Heart right ventricle (tissue), 16 donors: ENCODE data around the gene AZI2. TPM values are rescaled to one million over a fixed set of nuclear protein-coding genes. Genes with fewer than 3 reads are reported as not detected.

ENCODE experiments used
- ATAC-seq, 8 donors: fragments of 200-7000 bp; cut with Tn5 transposase; one replicate each; pipeline ENCODE4 v1.9.1; 2020; ENCODE audit warnings: mild to moderate bottlenecking in 8 of 8, moderate library complexity in 8 of 8, moderate number of reproducible peaks in 1 of 8
- DNase-seq, 2 donors: peaks; one replicate each; pipeline ENCODE4 v3.0.0-alpha.2; 2020
- H3K27ac ChIP-seq, 10 donors: fragments of 200-600 bp; sonication (generic) in 2 of 10; one replicate each; pipeline versions ENCODE4 v1.5.0 to v1.8.0; 2020 to 2022; ENCODE audit warnings: mild to moderate bottlenecking in 3 of 10
- H3K27me3 ChIP-seq, 7 donors: fragments of 200-600 bp; one replicate each; pipeline ENCODE4 v1.8.0; 2021 to 2022; ENCODE audit warnings: mild to moderate bottlenecking in 2 of 7
- H3K36me3 ChIP-seq, 9 donors: fragments of 200-600 bp; sonication (generic) in 1 of 9; one replicate each; pipeline versions ENCODE4 v1.5.0 to v1.8.0; 2020 to 2022; ENCODE audit warnings: mild to moderate bottlenecking in 2 of 9
- H3K4me1 ChIP-seq, 9 donors: fragments of 200-600 bp; sonication (generic) in 1 of 9; one replicate each; pipeline versions ENCODE4 v1.5.0 to v1.8.0; 2020 to 2022; ENCODE audit warnings: mild to moderate bottlenecking in 4 of 9
- H3K4me3 ChIP-seq, 10 donors: fragments of 200-600 bp; sonication (generic) in 2 of 10; one replicate each; pipeline versions ENCODE4 v1.5.0 to v1.8.0; 2020 to 2022; ENCODE audit warnings: mild to moderate bottlenecking in 7 of 10, moderate library complexity in 2 of 10
- H3K9me3 ChIP-seq, 11 donors: fragments of 200-600 bp in 10 of 11; sonication (generic) in 2 of 11; one replicate each; pipeline versions ENCODE4 v1.5.0 to v1.8.0; 2013 to 2022; ENCODE audit warnings: mild to moderate bottlenecking in 2 of 11, control low read depth in 1 of 11, moderate library complexity in 1 of 11
- CTCF ChIP-seq, 9 donors: fragments of 200-600 bp; sonication (generic) in 2 of 9; IDR thresholded peaks; one replicate each; pipeline versions ENCODE4 v1.5.0 to v1.8.0; 2021 to 2022; ENCODE audit warnings: antibody characterized with exemption in 9 of 9, mild to moderate bottlenecking in 5 of 9, moderate library complexity in 1 of 9
- WGBS, 2 donors: extraction: QIAGEN DNeasy Blood & Tissue Kit; methylation state at CpG; one replicate each; pipeline ENCODE4 v1.1.7; 2013; ENCODE audit warnings: inconsistent platforms in 1 of 2; 5-methylcytosine and 5-hydroxymethylcytosine counted together
- intact Hi-C, 10 donors: fragments of 100-400 bp; cut with DNase I; formaldehyde crosslinking; loops; one replicate each; pipeline versions ENCODE4 v1.11.1 to v1.14.2; 2022
- polyA plus RNA-seq, 2 donors: library from polyadenylated mRNA; stranded (reverse); fragments of 200-250 nt; gene quantifications; one replicate each; pipeline ENCODE4 v1.2.3, GENCODE V29; 2013
- total RNA-seq, 10 donors: library from RNA; stranded (reverse); fragmentation: NEBNext Ultra II Directional in 3 of 10; extraction: Animal tissue kit (Norgen Biotek cat#: 25700) in 3 of 10; gene quantifications; one replicate each; pipeline versions ENCODE4 v1.2.1 to v1.2.4, GENCODE V29; 2021 to 2023
- donor health status: Arrhythmogenic right ventricular cardiomyopathy.
- donor health status: ischemic (EF 13 %, LVEDD 7.1; RV severe dilation, severe dysfunction).
- donor health status: healthy with polysubstance abuse.
- donor health status: DM: no; HTN: yes; CAD: no.
- donor health status: DM: no; HTN: no; CAD: no.
- donor health status: ischemic (EF 25% LVEDD 6.9; RV normal size, moderate dysfunction).
- donor health status: ischemic (EF 25% LVEDD 5.7; RV mildly dilated, moderate dysfunction).
- donor health status: healthy.
- donor health status: DM: yes; HTN: yes; CAD: no.
- donor health status: Ischemic cardiomyopathy.
- donor health status: ischemic (EF 35%, LVEDD 5.7; RV mildly dilated, moderate dysfunction).
- donor health status: nonischemic (EF 11% LVEDD 7.7; RV severe dilation, severe dysfunction).
- donor health status: DM: yes; HTN: yes; CAD: no.
- donor health status: PGD.
- donor health status: ischemic (EF 29% LVEDD 5.4; RV normal size, mild dysfunction).
- donor health status: nonischemic (EF 23%, LVEDD 6.1; RV moderate dilation, normal function).

The AZI2 gene
- total and polyA plus RNA-seq, 12 donors, result 19.6 to 42.8 (median 35.0) TPM

- Histone ChIP-seq H3K9me3 (no peaks in the 10 kb centered on the region), H3K36me3 (no peaks in the 10 kb centered on the region), H3K4me3 (no peak overlapping the region), H3K27ac (no peak overlapping the region), H3K4me1 (no peaks in the 10 kb centered on the region), H3K27me3 (no peaks in the 10 kb centered on the region)
- WGBS, 2 donors, result 86 to 87% methylated on average over 3 of the region's 3 CpGs
- intact Hi-C loops, result no loop called here
- DNase-seq (no peak), ATAC-seq (no peak)
- no peak for TF ChIP-seq CTCF (IDR thresholded peaks at IDR 0.05)
These were observed 40.4 kb downstream of the AZI2 start for GRCh38 chr3:28308196-28308595.

- Histone ChIP-seq H3K9me3 (no peaks in the 10 kb centered on the region), H3K27me3 (no peaks in the 10 kb centered on the region), H3K4me3 (no peak overlapping the region), H3K4me1 (peaks cover 0 to 4% (median 0%) of the 10 kb centered on the region in 9 donors), H3K27ac (no peak overlapping the region), H3K36me3 (peaks cover 0 to 11% (median 0%) of the 10 kb centered on the region in 9 donors)
- DNase-seq, result no peak
- 89 to 92% methylated on average over 4 of the region's 4 CpGs for WGBS, 2 donors
- ATAC-seq, result no peak
- intact Hi-C loops, result no loop called here
- no peak for TF ChIP-seq CTCF (IDR thresholded peaks at IDR 0.05)
These were observed 46.9 kb downstream of the AZI2 start for GRCh38 chr3:28301688-28302087.

- intact Hi-C loops, result no loop called here
- ATAC-seq (no peak), DNase-seq (no peak)
- Histone ChIP-seq H3K4me1 (peaks cover 0 to 16% (median 0%) of the 10 kb centered on the region in 9 donors), H3K36me3 (peaks cover 0 to 11% (median 0%) of the 10 kb centered on the region in 9 donors), H3K27me3 (no peaks in the 10 kb centered on the region), H3K9me3 (no peaks in the 10 kb centered on the region), H3K4me3 (no peak overlapping the region), H3K27ac (no peak overlapping the region)
- no peak for TF ChIP-seq CTCF (IDR thresholded peaks at IDR 0.05)
- 87 to 89% methylated on average over 5 of the region's 5 CpGs for WGBS, 2 donors
These were observed 48.2 kb downstream of the AZI2 start for GRCh38 chr3:28300345-28300962.

- peaks cover 0 to 22% (median 0%) of the 10 kb centered on the region in 9 donors for H3K4me1 ChIP-seq
- intact Hi-C loops, result loop anchor here in 1 of 10 donors (10.0 kb wide), 1 partner anchor 585 kb away; no protein-coding TSS in a partner anchor
- no peaks in the 10 kb centered on the region for H3K9me3 ChIP-seq
- H3K27me3 ChIP-seq, result no peaks in the 10 kb centered on the region
- H3K4me3 ChIP-seq, result no peak overlapping the region
- H3K36me3 ChIP-seq, result peaks cover 0 to 11% (median 0%) of the 10 kb centered on the region in 9 donors
- H3K27ac ChIP-seq, result no peak overlapping the region
- TF ChIP-seq CTCF (IDR thresholded peaks at IDR 0.05), result no peak
- DNase-seq (no peak), ATAC-seq (no peak)
- whole genome bisulfite sequencing, 2 donors, result 60 to 72% methylated on average over 1 of the region's 1 CpG
These were observed 48.9 kb downstream of the AZI2 start for GRCh38 chr3:28299705-28300104.
